ENCODE results near the gene SETD3.

SETD3 gene

GRCh38 chr14:99497894-99498293, 17.2 kb upstream of the SETD3 start:
- DNase-seq (ENCODE audit: low read depth): no peak

DNA sequence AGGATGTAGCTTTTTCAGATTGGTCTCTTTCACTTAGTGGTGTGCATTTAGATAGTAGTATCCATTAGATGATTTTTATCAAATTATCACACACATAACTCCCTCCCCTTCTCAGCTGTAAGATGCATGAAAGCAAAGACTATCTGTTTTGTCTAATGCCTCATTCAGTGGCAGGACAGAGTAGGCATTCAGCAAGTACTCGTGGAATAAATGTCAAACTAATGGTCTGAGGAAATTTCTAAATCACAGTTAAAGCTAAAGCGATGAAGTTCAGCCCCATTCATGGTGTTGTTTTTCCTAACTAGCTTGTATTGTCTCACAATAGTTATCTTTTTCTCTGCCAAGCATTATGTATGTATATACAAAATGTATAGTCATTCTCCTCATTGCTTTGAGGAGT, 16.7 kb upstream of the SETD3 start:
- DNase-seq (ENCODE audit: low read depth): no peak

- DNase-seq (ENCODE audit: low read depth): no peak
These were observed 3.4 kb upstream of the SETD3 start for GRCh38 chr14:99484106-99484505.

DNA sequence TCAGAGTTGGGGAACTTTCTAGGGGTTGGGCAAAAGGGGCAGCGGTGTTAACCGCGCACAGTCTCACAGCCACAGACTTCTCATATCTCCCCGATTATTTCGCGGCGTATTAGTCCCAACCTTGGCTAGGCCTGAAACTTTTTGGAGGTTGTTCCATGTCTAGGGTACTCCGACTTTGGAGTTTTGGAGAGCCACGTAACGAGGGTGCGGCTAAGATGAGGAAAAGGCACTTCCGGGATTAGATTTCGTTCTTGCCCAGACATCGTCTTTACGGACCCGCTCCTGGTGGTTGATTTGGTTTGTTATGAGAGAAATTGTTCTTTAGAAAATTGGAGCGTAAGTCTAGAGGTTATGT, 1.1 kb upstream of the SETD3 start:
- peak; percentile 18 for DNase-seq (ENCODE audit: low read depth)

GRCh38 chr14:99480917-99481744, 472 bp upstream of the SETD3 start, which contains the start of gene CCNK:
CCNK (plus strand) TSS chr14:99481409; CDS start chr14:99492678, 11,269 bp downstream.
- DNase-seq (ENCODE audit: low read depth): peak; percentile 99

GRCh38 chr14:99479160-99479905, 1.3 kb downstream of the SETD3 start:
- no peak for DNase-seq (ENCODE audit: low read depth)

GRCh38 chr14:99478128-99478527, 2.5 kb downstream of the SETD3 start:
- DNase-seq (ENCODE audit: low read depth): no peak

DNA sequence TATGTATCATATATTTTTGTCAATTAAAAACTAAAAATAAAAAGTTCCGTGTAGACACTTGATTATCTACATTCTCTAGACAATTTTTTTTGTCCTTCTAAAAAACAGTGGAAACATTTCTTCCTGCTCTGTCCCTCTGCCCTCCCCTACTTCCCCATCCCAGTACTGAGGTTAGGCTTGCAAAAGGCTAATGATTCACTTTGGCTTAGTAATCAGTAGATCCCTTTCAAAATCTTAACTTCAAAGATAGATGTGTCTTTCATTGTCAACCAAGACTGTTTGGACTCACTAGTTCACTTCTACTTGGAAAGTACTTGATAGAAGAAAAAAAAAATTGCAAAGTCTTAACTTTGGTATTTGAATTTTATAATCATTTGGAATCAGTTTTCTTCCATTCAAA, 3.8 kb downstream of the SETD3 start:
- peak; percentile 70 for DNase-seq (ENCODE audit: low read depth)

- DNase-seq (ENCODE audit: low read depth): peak; percentile 38
These were observed 5.0 kb downstream of the SETD3 start for GRCh38 chr14:99475660-99476059.

GRCh38 chr14:99475179-99475578, 5.5 kb downstream of the SETD3 start:
- peak; percentile 30 for DNase-seq (ENCODE audit: low read depth)

GRCh38 chr14:99473458-99473857, 7.2 kb downstream of the SETD3 start:
- DNase-seq (ENCODE audit: low read depth): no peak

GRCh38 chr14:99472937-99473336, 7.7 kb downstream of the SETD3 start:
- DNase-seq (ENCODE audit: low read depth): no peak

DNA sequence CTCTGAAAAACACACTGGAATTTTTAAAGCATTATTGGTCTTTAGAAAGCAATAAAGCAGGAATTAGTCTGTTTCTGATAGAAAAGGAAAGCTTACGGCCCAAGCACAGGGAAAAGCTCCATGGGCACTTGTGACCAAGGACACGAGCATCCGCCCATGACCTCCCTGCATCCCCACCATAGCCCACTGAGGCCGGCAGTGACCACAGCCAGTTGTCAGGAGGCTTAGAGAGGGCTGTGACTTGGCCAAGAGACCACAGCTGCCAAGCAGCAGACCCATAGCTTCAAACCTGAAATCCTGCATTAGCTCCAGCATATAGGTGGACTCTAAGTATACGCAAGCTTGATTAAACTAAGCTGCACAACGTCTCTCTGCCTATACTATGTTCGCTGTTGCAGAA, 8.9 kb downstream of the SETD3 start:
- no peak for DNase-seq (ENCODE audit: low read depth)

DNA sequence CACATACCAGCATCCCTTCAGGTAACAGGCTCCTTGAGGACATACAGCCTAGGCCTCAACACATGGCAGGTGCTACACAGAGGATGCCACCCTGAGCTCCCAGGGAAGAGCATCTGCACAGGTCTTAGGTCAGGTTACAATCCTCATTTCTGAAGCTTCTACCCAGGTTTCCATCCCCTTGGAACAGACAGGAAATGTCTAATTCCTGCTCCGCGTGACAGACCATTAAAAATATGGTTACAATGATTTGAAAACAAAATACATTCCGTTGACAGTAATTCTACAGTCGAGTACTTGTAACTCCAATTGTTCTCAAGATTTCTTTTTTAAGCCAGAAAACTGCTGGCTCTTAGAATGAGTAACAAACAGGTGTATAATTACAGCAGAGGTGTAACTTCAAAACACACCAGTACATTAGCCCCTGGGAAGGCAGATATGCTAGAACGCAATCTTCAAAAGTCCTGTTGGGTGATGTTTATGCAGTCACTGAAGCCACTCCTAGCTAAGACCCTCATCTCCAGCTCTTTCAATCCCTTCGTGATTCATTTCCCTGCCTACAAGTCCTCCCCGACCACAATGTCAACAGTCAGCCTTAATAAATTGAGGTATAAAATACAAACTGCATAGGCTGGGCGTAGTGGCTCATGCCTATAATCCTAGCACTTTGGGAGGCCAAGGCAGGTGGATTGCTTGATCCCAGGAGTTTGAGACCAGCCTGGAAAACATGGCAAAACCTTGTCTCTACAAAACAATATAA, 11.6 kb downstream of the SETD3 start:
- peak; percentile 22 for DNase-seq (ENCODE audit: low read depth)

DNA sequence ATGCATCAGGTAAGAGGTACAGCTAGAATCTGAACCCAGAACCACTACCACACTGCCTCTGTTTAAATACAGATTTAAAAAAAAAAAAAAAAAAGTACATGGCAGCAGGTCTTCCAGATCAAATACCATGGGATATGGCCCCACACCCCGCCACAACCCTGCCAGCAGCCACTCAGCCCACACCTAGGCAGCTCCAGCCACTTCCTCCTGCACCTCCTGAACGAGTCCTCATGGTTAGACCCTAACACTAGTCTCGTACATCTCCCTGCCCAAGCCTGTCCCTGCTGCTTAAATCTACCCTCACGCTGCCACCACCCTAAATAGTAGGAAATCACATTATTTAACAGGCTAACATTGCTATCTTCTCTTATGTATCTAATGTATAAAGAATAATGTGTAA, 12.6 kb downstream of the SETD3 start:
- no peak for DNase-seq (ENCODE audit: low read depth)

GRCh38 chr14:99467336-99468078, 13.2 kb downstream of the SETD3 start:
- DNase-seq (ENCODE audit: low read depth): no peak

DNA sequence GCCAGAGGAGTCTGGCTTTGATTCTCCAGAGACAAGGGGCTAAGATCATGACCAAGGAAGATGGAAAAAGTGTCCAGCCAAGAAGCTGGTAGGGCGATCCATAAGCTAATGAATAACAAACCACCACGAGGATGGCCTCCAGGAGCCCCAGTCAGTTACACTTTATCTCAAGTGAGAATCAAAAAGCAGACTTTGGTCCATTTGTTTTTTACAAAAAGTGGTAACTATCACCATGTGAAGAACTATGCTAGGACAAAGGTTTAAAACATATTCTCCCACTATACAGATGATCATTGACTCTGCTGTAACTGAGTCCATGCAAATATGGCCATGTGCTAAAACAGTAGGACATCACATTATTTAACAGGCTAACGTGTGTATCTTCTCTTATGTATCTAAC, 13.9 kb downstream of the SETD3 start:
- no peak for DNase-seq (ENCODE audit: low read depth)

- DNase-seq (ENCODE audit: low read depth): no peak
These were observed 15.4 kb downstream of the SETD3 start for GRCh38 chr14:99465288-99465687.

DNA sequence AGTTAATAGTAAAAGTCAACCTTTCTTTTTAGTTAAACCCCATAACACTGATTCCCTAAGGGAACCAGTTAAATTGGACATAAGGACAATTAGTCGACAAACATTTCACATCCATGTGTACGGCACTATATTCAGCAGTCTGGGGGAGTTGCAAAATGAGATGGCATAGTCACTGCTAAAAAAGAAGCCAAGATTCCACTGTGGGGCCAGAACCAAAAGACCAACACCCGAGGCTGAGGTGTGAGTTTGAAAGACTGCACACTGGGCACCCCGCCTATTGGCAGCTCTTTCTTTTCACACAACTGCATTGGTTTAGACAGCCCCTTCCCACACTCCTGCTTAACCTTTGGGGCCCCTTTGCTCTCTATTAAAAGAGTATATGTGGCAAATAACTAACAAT, 16.7 kb downstream of the SETD3 start:
- DNase-seq (ENCODE audit: low read depth): no peak

DNA sequence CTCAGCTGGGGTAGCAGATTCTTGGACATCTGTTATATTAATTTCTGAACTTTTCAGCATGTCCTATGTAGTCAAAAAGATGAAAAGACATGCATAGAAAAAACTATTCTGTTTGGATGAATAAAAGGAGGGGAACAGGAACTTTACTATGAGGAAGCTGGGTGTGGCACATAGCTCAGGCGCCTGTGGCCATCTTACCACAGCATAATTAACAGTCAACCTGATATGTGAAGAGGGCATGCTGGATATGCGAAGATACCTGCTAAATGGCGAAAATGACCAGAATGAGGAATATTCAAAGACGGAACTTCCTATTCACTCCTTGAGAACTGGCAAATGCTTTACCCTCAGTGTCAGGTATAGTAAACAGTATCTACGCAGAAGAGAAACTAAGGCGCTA, 18.4 kb downstream of the SETD3 start:
- no peak for DNase-seq (ENCODE audit: low read depth)

DNA sequence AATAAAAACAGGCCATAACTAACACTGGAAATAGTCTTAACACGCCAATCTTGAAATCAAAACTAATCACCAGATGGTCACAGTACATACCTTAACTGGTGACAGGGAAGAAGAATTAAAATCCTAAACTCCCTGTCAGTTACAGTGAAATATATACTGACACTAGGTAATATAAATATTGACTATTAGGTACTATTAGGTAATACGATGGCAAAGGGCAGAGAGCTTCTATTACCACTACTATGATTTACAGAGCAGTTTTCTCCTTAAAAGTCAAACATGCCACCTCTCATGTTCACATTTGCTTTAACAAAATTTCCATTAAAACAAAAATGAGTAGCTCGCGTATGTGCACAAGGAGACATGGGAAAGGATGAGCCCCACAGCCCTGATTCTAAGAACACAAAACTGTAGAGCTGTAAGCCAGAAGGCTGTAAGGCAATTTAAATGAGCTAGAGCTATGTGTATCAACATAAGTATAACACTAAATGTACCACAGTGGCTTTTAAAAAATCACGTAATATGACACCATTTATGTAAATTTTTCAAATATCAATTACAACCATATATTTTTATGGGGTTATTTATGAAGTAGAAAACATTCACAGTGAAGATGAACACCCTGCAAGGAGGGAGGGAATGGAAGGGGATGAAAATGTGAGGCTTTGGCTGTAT, 19.1 kb downstream of the SETD3 start:
- DNase-seq (ENCODE audit: low read depth): no peak
